AG09309 (cell line): ENCODE measurements around the gene ARL4A.
"Not testable (repeated sequence)": the region's sequence is repeated elsewhere in the genome, so short reads cannot be mapped to it uniquely, and the experiment has no call there.

ENCODE experiments used
- DNase-seq: peaks from one replicate; pipeline ENCODE4 v3.0.0-alpha.2; 2010; ENCODE audit warnings: low read depth
- H3K4me3 ChIP-seq: 2 replicates; pipeline ENCODE4 v1.5.1; 2011; ENCODE audit warnings: mild to moderate bottlenecking, low read depth, low read length, moderate library complexity; ENCODE audit not compliant: control insufficient read depth
- CTCF ChIP-seq: IDR thresholded peaks from 2 replicates; pipeline ENCODE4 v1.5.1; 2011; ENCODE audit warnings: mild to moderate bottlenecking, low read depth, low read length, inconsistent platforms; ENCODE audit not compliant: insufficient read depth, control insufficient read depth; ENCODE audit errors: missing control alignments

ARL4A gene

GRCh38 chr7:12649348-12649747, 38.1 kb upstream of the ARL4A start:
- DNase-seq = no peak
- TF ChIP-seq CTCF = no peak
- no peak overlapping the region for H3K4me3 ChIP-seq

GRCh38 chr7:12650080-12650479, 37.4 kb upstream of the ARL4A start:
- no peak overlapping the region for H3K4me3 ChIP-seq
- no peak for DNase-seq
- no peak for TF ChIP-seq CTCF

GRCh38 chr7:12653110-12653509, 34.3 kb upstream of the ARL4A start:
- H3K4me3 ChIP-seq = no peak overlapping the region
- TF ChIP-seq CTCF = no peak
- DNase-seq = no peak

DNA sequence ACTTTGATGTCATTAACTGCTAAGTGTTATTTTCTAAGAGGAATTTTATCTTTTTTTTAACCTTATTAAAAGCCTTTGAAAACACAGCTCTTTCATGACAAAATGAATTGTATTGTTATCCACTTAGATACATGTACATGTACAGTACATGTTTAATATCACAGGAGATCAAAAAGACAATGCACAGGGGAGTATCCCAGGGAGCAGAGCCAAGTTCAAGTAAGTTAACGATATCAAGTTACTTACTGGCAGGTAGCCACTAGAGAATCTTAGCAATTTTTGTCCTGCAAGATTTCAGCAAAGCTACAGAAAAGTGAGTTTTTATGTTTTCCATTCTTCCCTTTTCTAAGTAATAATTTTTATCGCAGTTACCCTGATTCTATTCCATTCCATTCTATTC, 33.9 kb upstream of the ARL4A start:
- no peak overlapping the region for H3K4me3 ChIP-seq
- no peak for DNase-seq
- no peak for TF ChIP-seq CTCF

DNA sequence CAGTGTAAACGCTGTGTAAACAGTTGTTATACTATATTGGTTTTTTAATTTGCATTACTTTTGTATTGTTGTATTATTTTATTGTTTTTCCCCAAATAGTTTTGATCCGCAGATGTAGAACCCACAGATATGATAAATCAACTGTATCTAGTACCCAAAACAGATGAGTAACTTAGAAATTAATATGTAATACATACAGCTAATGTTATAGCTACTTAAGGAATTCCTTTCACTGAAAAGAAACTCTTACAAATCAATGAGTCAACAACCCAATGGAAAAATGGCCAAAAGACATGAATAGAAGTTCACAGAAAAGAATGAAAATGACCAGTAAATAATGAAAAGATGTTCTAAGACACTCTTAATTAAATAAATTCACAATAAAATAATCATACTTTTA, 32.3 kb upstream of the ARL4A start:
- TF ChIP-seq CTCF = no peak
- no peak for DNase-seq
- no peak overlapping the region for H3K4me3 ChIP-seq

- H3K4me3 ChIP-seq = not testable (repeated sequence)
- peak; percentile 64 for DNase-seq
Measured at GRCh38 chr7:12660423-12660822, 27.0 kb upstream of the ARL4A start.

GRCh38 chr7:12660986-12661385, 26.4 kb upstream of the ARL4A start:
- not testable (repeated sequence) for H3K4me3 ChIP-seq, DNase-seq

- H3K4me3 ChIP-seq = no peak overlapping the region
- DNase-seq = no peak
- no peak for TF ChIP-seq CTCF
Measured at GRCh38 chr7:12661581-12661980, 25.9 kb upstream of the ARL4A start.
